Astrocyte of the spinal cord (primary cell): Measurements from ENCODE around the gene UBAP1L.
"Not testable (repeated sequence)": the region's sequence is repeated elsewhere in the genome, so short reads cannot be mapped to it uniquely, and the experiment has no call there.

Source experiments
- DNase-seq: peaks from one replicate; pipeline ENCODE4 v3.0.0; 2011; ENCODE audit warnings: low read depth, low spot score
- H3K4me3 ChIP-seq: 2 replicates; pipeline ENCODE4 v1.5.1; 2011; ENCODE audit warnings: low read depth, mild to moderate bottlenecking, low read length, moderate library complexity
- in situ Hi-C: cut with HindIII; loops from 2 replicates; pipeline ENCODE4 v1.10.0; 2017; ENCODE audit warnings: low sequenced_read_pairs
- TF ChIP-seq, protein P1 (sequence below): IDR thresholded peaks from 2 replicates; pipeline ENCODE4 v1.5.1; 2012; ENCODE audit warnings: low read depth, mild to moderate bottlenecking, low read length, inconsistent platforms

The UBAP1L gene

DNA sequence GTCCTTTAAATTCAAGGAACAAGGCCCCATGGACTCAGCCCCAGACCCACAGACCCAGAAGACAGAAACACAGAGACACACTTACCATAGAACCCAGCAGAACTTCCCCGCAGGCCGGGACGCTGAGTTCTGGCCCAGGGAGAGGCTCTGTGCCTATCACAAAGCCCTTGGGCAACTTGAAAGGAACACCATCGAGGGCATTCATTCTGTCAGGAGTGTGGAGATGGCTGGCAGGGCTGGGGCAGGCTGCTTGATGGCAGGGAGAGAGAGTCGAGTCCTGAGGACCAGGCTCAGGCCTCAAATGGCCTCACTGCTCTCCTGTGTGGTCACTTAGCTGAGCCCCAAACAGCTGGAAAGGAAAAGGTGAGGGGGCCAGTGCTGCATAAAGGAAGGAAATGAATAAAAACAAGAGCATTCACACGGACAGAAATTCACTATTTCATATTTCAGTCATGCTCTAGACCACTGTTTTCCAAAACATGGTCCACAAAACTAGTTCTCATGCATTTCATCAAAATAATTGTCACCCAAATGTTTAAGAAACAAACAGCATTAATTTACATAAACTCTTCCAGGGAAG lies 8.9 kb downstream of the UBAP1L start:
- in situ Hi-C loops = no loop called here
- no peak overlapping the region for H3K4me3 ChIP-seq
- TF ChIP-seq, protein P1, sequence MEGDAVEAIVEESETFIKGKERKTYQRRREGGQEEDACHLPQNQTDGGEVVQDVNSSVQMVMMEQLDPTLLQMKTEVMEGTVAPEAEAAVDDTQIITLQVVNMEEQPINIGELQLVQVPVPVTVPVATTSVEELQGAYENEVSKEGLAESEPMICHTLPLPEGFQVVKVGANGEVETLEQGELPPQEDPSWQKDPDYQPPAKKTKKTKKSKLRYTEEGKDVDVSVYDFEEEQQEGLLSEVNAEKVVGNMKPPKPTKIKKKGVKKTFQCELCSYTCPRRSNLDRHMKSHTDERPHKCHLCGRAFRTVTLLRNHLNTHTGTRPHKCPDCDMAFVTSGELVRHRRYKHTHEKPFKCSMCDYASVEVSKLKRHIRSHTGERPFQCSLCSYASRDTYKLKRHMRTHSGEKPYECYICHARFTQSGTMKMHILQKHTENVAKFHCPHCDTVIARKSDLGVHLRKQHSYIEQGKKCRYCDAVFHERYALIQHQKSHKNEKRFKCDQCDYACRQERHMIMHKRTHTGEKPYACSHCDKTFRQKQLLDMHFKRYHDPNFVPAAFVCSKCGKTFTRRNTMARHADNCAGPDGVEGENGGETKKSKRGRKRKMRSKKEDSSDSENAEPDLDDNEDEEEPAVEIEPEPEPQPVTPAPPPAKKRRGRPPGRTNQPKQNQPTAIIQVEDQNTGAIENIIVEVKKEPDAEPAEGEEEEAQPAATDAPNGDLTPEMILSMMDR = no peak
- DNase-seq = no peak

GRCh38 chr15:65105038-65105437 lies 10.0 kb downstream of the UBAP1L start:
- TF ChIP-seq, protein P1 = no peak
- in situ Hi-C loops = no loop called here
- H3K4me3 ChIP-seq = no peak overlapping the region
- DNase-seq = no peak

GRCh38 chr15:65102912-65103311 lies 12.1 kb downstream of the UBAP1L start:
- in situ Hi-C loops = no loop called here
- TF ChIP-seq, protein P1 = no peak
- DNase-seq = no peak
- no peak overlapping the region for H3K4me3 ChIP-seq

GRCh38 chr15:65101891-65102708 lies 12.9 kb downstream of the UBAP1L start:
- in situ Hi-C loops = no loop called here
- no peak overlapping the region for H3K4me3 ChIP-seq
- no peak for DNase-seq
- TF ChIP-seq, protein P1 = no peak

- DNase-seq = peak; percentile 45
Measured at GRCh38 chr15:65101411-65101890, 13.5 kb downstream of the UBAP1L start.

GRCh38 chr15:65100442-65100841 lies 14.6 kb downstream of the UBAP1L start:
- no peak overlapping the region for H3K4me3 ChIP-seq
- no peak for DNase-seq
- TF ChIP-seq, protein P1 = no peak
- in situ Hi-C loops = no loop called here

More at GRCh38 chr15:65101411-65101890, 13.5 kb downstream of the UBAP1L start:
- H3K4me3 ChIP-seq = no peak overlapping the region
- TF ChIP-seq, protein P1 = peak; percentile 91
- in situ Hi-C loops = no loop called here

DNA sequence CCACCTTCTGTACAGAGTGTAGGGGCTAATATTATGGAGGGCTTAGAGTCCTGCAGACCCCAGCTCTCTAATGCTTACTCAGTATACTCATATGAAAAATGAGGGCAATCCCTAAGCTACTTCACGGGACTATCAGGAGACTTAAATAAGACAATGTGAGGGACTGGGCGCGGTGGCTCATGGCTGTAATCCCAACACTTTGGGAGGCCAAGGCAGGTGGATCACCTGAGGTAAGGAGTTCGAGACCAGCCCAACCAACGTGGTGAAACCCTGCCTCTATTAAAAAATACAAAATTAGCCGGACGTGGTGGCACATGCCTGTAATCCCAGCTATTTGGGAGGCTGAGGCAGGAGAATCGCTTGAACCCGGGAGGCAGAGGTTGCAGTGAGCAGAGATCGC lies 15.2 kb downstream of the UBAP1L start:
- H3K4me3 ChIP-seq, DNase-seq, in situ Hi-C loops: not testable (repeated sequence)
